K562 (cell line): ENCODE measurements around the gene FSTL4. TPM values are rescaled to one million over a fixed set of nuclear protein-coding genes. Genes with fewer than 3 reads are reported as not detected.

Experiments
- ATAC-seq: fragments of 200-7000 bp; cut with Tn5 transposase; 3 replicates; pipeline ENCODE4 v1.9.1; 2020; ENCODE audit warnings: moderate library complexity
- BruUV-seq: library from RNA; stranded (reverse); fragments of 400-500 nt; replicated peaks from 2 replicates; lab custom pipeline; 2021; lab: Mats Ljungman, UMichigan
- CTCF ChIA-PET: fragments of 300-600 bp; formaldehyde crosslinking; extraction: SDS; loops from one replicate; lab custom pipeline; 2021; ENCODE audit warnings: low intra/inter-chr PET ratio; lab: Yijun Ruan, JAX
- POLR2A ChIA-PET: fragments of 300-600, 350-650 bp; sonication (Branson Sonifier 250); formaldehyde crosslinking; extraction: SDS; loops from one replicate; lab custom pipeline; 2021; ENCODE audit warnings: antibody characterized with exemption, inconsistent platforms; lab: Yijun Ruan, JAX
- DNase-seq, 4 experiments: peaks; one replicate each; pipeline versions ENCODE4 v3.0.0 to v3.0.0-alpha.2; 2011 to 2018; ENCODE audit warnings: low spot score in 3 of 4, mixed read lengths in 3 of 4; ENCODE audit errors: extremely low read depth in 1 of 4
- FAIRE-seq: peaks from 2 replicates; lab custom pipeline; 2011; peaks lifted over from hg19 to GRCh38; lab: Jason Lieb, UNC
- H2AFZ ChIP-seq: 2 replicates; pipeline ENCODE4 v1.6.0; 2011; ENCODE audit warnings: low read depth, low read length, control low read depth, inconsistent platforms
- H3K27ac ChIP-seq: fragments of 200-600 bp; 3 replicates; pipeline ENCODE4 v1.8.0; 2011; ENCODE audit warnings: low read depth, mild to moderate bottlenecking, control low read depth, inconsistent platforms, low read length, moderate library complexity, mixed read lengths; ENCODE audit errors: extremely low read depth
- H3K27me3 ChIP-seq, 2 experiments: fragments of 300-600 bp in 1 of 2; 2 replicates in 1 of 2; 3 replicates in 1 of 2; pipeline versions ENCODE4 v1.6.0 to v1.8.0; 2011; ENCODE audit warnings: inconsistent platforms in 2 of 2, low read length in 2 of 2, mild to moderate bottlenecking in 1 of 2, mixed read lengths in 1 of 2, moderate library complexity in 1 of 2; ENCODE audit not compliant: control insufficient read depth in 2 of 2, insufficient read depth in 2 of 2
- H3K36me3 ChIP-seq: fragments of 300-600 bp; 3 replicates; pipeline ENCODE4 v1.8.0; 2011; ENCODE audit warnings: mild to moderate bottlenecking, low read length, inconsistent platforms; ENCODE audit not compliant: control insufficient read depth, insufficient read depth
- H3K4me1 ChIP-seq, 2 experiments: fragments of 200-600 bp in 1 of 2; replicated peaks in 1 of 2; 2 replicates in 1 of 2; 3 replicates in 1 of 2; pipeline versions ENCODE4 v1.5.1 to v1.8.0; 2011; ENCODE audit warnings: inconsistent platforms in 2 of 2, low read length in 2 of 2, mild to moderate bottlenecking in 1 of 2, mixed read lengths in 1 of 2, moderate library complexity in 1 of 2; ENCODE audit not compliant: control insufficient read depth in 2 of 2, insufficient read depth in 2 of 2
- H3K4me2 ChIP-seq: 2 replicates; pipeline ENCODE4 v1.6.1; 2011; ENCODE audit warnings: low read length, control low read depth, inconsistent platforms, mixed read lengths; ENCODE audit not compliant: insufficient read depth
- H3K4me3 ChIP-seq: fragments of 200-600 bp; sonication (generic), shearing (Covaris generic); 2 replicates; pipeline ENCODE4 v1.5.1; 2016; ENCODE audit warnings: control low read depth, inconsistent platforms
- H3K79me2 ChIP-seq: fragments of 200-600 bp; 3 replicates; pipeline ENCODE4 v1.8.0; 2011; ENCODE audit warnings: low read length, inconsistent platforms; ENCODE audit not compliant: control insufficient read depth, insufficient read depth
- H3K9ac ChIP-seq, 2 experiments: 2 replicates each; pipeline versions ENCODE4 v1.6.0 to v1.6.1; 2011; ENCODE audit warnings: low read depth in 2 of 2, low read length in 2 of 2, control low read depth in 1 of 2, inconsistent platforms in 1 of 2, mild to moderate bottlenecking in 1 of 2, mixed read lengths in 1 of 2; ENCODE audit not compliant: insufficient read depth in 1 of 2
- H3K9me1 ChIP-seq: one replicate; pipeline ENCODE4 v1.6.0; 2011; ENCODE audit warnings: inconsistent platforms, mild to moderate bottlenecking, low read length, moderate library complexity; ENCODE audit not compliant: control insufficient read depth, insufficient read depth
- H3K9me3 ChIP-seq: replicated peaks from 2 replicates; pipeline ENCODE4 v1.5.1; 2011; ENCODE audit warnings: low read depth, low read length, inconsistent platforms; ENCODE audit not compliant: control insufficient read depth, insufficient read depth
- H4K20me1 ChIP-seq: replicated peaks from 2 replicates; pipeline ENCODE4 v1.6.1; 2011; ENCODE audit warnings: low read length, inconsistent platforms, mixed read lengths; ENCODE audit not compliant: control insufficient read depth, insufficient read depth
- CCNT2 ChIP-seq: IDR thresholded peaks from 2 replicates; pipeline ENCODE4 v1.6.1; 2011; ENCODE audit warnings: borderline replicate concordance, low read depth, mild to moderate bottlenecking, moderate library complexity, mixed read lengths, low read length; ENCODE audit not compliant: insufficient read length; ENCODE audit errors: extremely low read depth
- HLTF ChIP-seq: fragments of 450-650 bp; IDR thresholded peaks from 2 replicates; pipeline ENCODE4 v1.6.1; 2016
- JUNB ChIP-seq: fragments of 450-650 bp; formaldehyde crosslinking; conservative IDR thresholded peaks from 2 replicates; pipeline ENCODE4 v1.4.0; 2020; ENCODE audit warnings: mild to moderate bottlenecking
- NFYB ChIP-seq: IDR thresholded peaks from 2 replicates; pipeline ENCODE4 v1.6.1; 2011; ENCODE audit warnings: mild to moderate bottlenecking, moderate library complexity; ENCODE audit not compliant: insufficient read length; ENCODE audit errors: extremely low read depth
- PHB2 ChIP-seq: fragments of 450-650 bp; IDR thresholded peaks from 2 replicates; pipeline ENCODE4 v1.6.1; 2017; ENCODE audit warnings: low read depth
- RBM22 ChIP-seq: fragments of 200-400 bp; formaldehyde crosslinking; IDR thresholded peaks from 2 replicates; pipeline ENCODE4 v1.6.1; 2018; ENCODE audit warnings: low read length, low read depth; ENCODE audit not compliant: poor library complexity, severe bottlenecking
- SP1 ChIP-seq: sonication (generic); formaldehyde crosslinking; IDR thresholded peaks from 2 replicates; pipeline ENCODE4 v1.8.1; 2022; ENCODE audit warnings: mild to moderate bottlenecking, missing genetic modification reagents
- ZBTB17 ChIP-seq: fragments of 450-650 bp; formaldehyde crosslinking; IDR thresholded peaks from 2 replicates; pipeline ENCODE4 v1.4.0; 2020; ENCODE audit warnings: mild to moderate bottlenecking
- ZNF707 ChIP-seq: fragments of 250-450 bp; sonication (Bioruptor Pico); conservative IDR thresholded peaks from 2 replicates; pipeline ENCODE4 v1.8.0; 2022; ENCODE audit warnings: inconsistent platforms, mild to moderate bottlenecking, moderate library complexity
- WGBS: fragments of 100-300 bp; shearing (Covaris generic); methylation state at CpG from one replicate; pipeline ENCODE4 v1.1.6; 2016; ENCODE audit warnings: low coverage, mixed read lengths; ENCODE audit not compliant: insufficient coverage; ENCODE audit errors: missing lambda C conversion rate; 5-methylcytosine and 5-hydroxymethylcytosine counted together
- in situ Hi-C: fragments of 300-500 bp; cut with MboI; formaldehyde crosslinking; loops from 4 replicates; pipeline ENCODE4 v1.15.0; 2018; ENCODE audit warnings: inconsistent platforms, mixed read lengths
- intact Hi-C: fragments of 100-400 bp; cut with micrococcal nuclease; formaldehyde crosslinking; loops from 2 replicates; pipeline ENCODE4 v1.14.2; 2022
- polyA plus RNA-seq, 8 experiments: library from polyadenylated mRNA; depleted of rRNA in 4 of 8; stranded (reverse) in 5 of 8; unstranded in 3 of 8; fragments of >200 nt; fragmentation: Nextera tagmentation in 2 of 8; fragmentation: Illumina TruSeq in 1 of 8; extraction: Ambion mirVana in 2 of 8; extraction: Trizol in 1 of 8; gene quantifications; 2 replicates each; pipeline versions ENCODE4 v1.2.1 to v1.2.3, GENCODE V29; 2011 to 2014; ENCODE audit warnings: inconsistent platforms in 1 of 8, missing spikeins in 1 of 8
- total RNA-seq, 7 experiments: library from RNA; depleted of rRNA in 6 of 7; stranded (reverse); fragments of >200 nt in 6 of 7; fragmentation: Illumina TruSeq in 2 of 7; extraction: Trizol in 2 of 7; gene quantifications; 2 replicates each; pipeline versions ENCODE4 v1.2.1 to v1.2.3, GENCODE V29; 2011 to 2021; ENCODE audit warnings: low replicate concordance in 1 of 7
- TF ChIP-seq, protein P1 (sequence below): sonication (generic); formaldehyde crosslinking; IDR thresholded peaks from 2 replicates; pipeline ENCODE4 v1.9.0; 2022; ENCODE audit warnings: mild to moderate bottlenecking, missing genetic modification reagents
- TF ChIP-seq, protein P2 (sequence below): sonication (generic); formaldehyde crosslinking; IDR thresholded peaks from 2 replicates; pipeline ENCODE4 v1.8.1; 2022; ENCODE audit warnings: missing genetic modification reagents

Gene FSTL4
- total and polyA plus RNA-seq, 9 of the 15 experiments (the other 6 are each of a cell fraction or from before 2014, with no cell fraction given), result 0.08 to 0.18 (median 0.10) TPM; not detected in 5

DNA sequence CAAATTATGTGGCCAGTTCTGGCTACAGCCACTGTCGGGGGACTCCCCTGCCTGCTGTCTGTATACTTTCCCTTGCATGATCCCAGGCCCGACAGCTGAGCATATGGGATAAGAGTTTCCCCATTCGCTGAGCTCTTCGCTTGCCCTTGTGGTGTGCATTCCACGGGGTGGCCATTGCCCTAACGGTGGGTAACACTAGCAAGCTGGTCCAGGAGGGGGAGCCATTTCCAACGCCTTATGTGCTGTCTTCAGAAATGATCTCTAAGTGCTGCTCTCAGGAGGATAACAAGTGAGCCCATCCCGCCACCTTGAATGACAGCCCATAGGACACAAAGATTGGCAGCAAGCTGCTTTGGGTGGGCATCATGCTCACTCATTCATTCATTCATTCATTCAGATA is 190.9 kb downstream of the FSTL4 start (continued):
- TF ChIP-seq ZBTB17, result no peak

DNA sequence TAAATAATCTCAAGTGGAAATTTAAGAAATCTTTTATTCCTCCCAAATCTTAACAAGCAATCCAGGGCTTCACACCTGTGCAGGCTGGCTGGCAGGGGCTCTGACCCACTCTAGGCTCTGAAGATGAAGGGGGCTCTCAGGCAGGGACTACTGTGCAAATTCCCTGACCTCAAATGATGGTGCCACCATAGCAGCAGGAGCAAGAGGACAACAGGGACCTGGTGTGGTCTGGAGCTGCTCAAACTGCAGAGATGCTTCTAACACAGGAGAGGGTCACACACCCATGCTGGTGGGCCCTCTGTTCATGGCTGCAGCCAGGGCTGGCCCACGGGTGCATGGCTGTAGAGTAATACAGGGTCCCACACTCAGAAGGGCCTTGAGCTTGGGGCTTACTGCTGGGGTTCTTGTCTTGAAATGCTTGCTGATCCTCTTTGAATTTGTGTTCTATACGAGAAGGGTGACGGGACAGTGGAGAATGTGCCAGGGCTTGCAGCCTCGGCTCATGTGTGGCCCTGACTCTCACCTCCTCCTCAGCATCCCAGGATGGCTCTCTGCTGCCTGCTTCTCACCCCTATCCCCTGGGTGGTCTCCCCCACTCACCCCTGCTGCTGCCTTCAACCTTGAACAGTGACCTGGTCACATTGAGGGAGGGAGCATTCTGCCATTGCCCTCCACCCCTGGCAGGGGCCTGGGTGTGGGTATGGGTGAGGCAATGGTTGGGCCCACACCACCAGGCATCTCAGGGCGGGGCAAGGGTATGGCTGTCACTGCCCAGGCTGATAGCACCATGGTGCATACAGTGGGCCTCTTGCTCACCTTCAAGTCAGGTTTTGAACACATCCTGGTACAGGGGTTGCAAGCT is 191.7 kb downstream of the FSTL4 start:
- intact Hi-C loops, result loop anchor here (5.0 kb wide), 1 partner anchor 522 kb away; no protein-coding TSS in a partner anchor
- ATAC-seq, result no peak
- no peak for TF ChIP-seq RBM22
- TF ChIP-seq HLTF, result no peak
- no peak for TF ChIP-seq ZNF707 (CRISPR knock-in tag)
- TF ChIP-seq PHB2, result no peak
- no peak for TF ChIP-seq CCNT2
- TF ChIP-seq, protein P1, sequence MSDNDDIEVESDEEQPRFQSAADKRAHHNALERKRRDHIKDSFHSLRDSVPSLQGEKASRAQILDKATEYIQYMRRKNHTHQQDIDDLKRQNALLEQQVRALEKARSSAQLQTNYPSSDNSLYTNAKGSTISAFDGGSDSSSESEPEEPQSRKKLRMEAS (CRISPR knock-in tag), result no peak
- no peak for TF ChIP-seq SP1 (CRISPR knock-in tag)
- no peak for TF ChIP-seq JUNB (CRISPR knock-in tag)
- no peak for TF ChIP-seq NFYB
- TF ChIP-seq, protein P2, sequence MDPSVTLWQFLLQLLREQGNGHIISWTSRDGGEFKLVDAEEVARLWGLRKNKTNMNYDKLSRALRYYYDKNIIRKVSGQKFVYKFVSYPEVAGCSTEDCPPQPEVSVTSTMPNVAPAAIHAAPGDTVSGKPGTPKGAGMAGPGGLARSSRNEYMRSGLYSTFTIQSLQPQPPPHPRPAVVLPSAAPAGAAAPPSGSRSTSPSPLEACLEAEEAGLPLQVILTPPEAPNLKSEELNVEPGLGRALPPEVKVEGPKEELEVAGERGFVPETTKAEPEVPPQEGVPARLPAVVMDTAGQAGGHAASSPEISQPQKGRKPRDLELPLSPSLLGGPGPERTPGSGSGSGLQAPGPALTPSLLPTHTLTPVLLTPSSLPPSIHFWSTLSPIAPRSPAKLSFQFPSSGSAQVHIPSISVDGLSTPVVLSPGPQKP (CRISPR knock-in tag), result no peak
- TF ChIP-seq, all 486 proteins: peak for 0
- H3K4me3 ChIP-seq, result no peak overlapping the region
- in situ Hi-C loops, result loop anchor here (10.0 kb wide), 1 partner anchor 524 kb away; no protein-coding TSS in a partner anchor
- ChIA-PET CTCF (no interaction called here), POLR2A (interaction anchor here (0.6 kb wide), 3 partner anchors 12 to 364 kb away, joined by 3 read pairs; no protein-coding TSS in a partner anchor)
- H3K27me3 ChIP-seq, result peaks cover 8 to 29% of the 10 kb centered on the region in 2 experiments; a peak in 4 of 5 replicates
- no peak for FAIRE-seq
- no TSS peak for BruUV-seq
- H3K79me2 ChIP-seq, result no peaks in the 10 kb centered on the region
- H3K9ac ChIP-seq, result no peak overlapping the region
- H3K36me3 ChIP-seq, result no peaks in the 10 kb centered on the region
- no peak for DNase-seq
- WGBS, result 0% methylated on average over 5 of the region's 5 CpGs
- no peak overlapping the region for H2AFZ ChIP-seq
- no peak overlapping the region for H3K27ac ChIP-seq
- H4K20me1 ChIP-seq, result peaks cover 6% of the 10 kb centered on the region; the same call in 1 of the 2 replicates
- no peaks in the 10 kb centered on the region for H3K9me3 ChIP-seq
- H3K4me2 ChIP-seq, result no peak overlapping the region
- peaks cover 3% of the 10 kb centered on the region for H3K9me1 ChIP-seq
- peaks cover 0 to 6% of the 10 kb centered on the region in 2 experiments; a peak in 2 of 5 replicates for H3K4me1 ChIP-seq
